ENCODE data around the gene TRIM65.

GRCh38 chr17:75921596-75921995 lies 24.8 kb upstream of the TRIM65 start:
- TF ChIP-seq POLR2A (IDR thresholded peaks at IDR 0.05) (no peak), CTCF (IDR thresholded peaks at IDR 0.05) (no peak)
